ENCODE data around the gene DNAJC4. TPM values are rescaled to one million over a fixed set of nuclear protein-coding genes. Genes with fewer than 3 reads are reported as not detected.

Gene DNAJC4
- total and polyA plus RNA-seq, 9 of the 15 experiments (the other 6 are each of a cell fraction or from before 2014, with no cell fraction given), result 4.0 to 32.6 (median 19.9) TPM

GRCh38 chr11:64259533-64260067, 29.3 kb downstream of the DNAJC4 start (continued):
- TF ChIP-seq ZBTB7A (IDR thresholded peaks at IDR 0.05; ENCODE audit: borderline replicate concordance, control insufficient read depth, low read depth, low read length), result 0 out of 2 replicates have a peak, but pooled peaks have one; percentile 29

DNA sequence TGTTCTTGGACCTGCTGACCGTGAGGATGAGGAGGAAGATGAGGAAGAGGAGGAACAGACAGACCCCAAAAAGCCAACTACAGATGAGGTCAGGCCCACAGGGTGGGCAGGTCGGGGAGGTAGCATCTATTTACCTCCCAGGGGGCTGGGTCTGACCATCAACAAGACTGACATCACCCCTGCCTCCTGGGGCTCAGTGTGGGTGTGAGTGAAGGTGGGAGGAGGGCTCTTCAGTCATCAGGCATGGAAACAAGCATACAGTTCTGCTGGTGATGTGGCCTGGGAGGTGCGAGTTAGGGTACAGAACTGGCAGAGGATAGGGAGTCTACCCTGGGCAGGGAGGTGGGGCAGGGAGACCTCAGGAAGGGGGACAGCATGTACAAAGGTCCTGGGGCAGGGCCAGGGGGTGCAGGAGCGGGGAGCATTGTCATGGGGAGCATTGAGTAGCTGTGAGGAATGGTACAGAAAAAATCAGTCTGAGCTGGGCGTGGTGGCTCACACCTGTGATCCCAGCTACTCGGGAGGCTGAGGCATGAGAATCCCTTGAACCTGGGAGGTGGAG, 29.9 kb downstream of the DNAJC4 start:
- Histone ChIP-seq H3K36me3 (ENCODE audit: control insufficient read depth, insufficient read depth, low read length) (peaks cover 90% of the 10 kb centered on the region), H3K4me2 (ENCODE audit: insufficient read depth, low read length) (no peak overlapping the region), H3K4me1 (replicated peaks in 1 of 2; ENCODE audit: control insufficient read depth in 2 of 2, insufficient read depth in 2 of 2, low read length in 2 of 2) (peaks cover 0 to 51% of the 10 kb centered on the region in 2 experiments; a peak in 2 of 5 replicates), H3K9me3 (replicated peaks; ENCODE audit: control insufficient read depth, insufficient read depth, low read depth, low read length) (no peaks in the 10 kb centered on the region), H2AFZ (ENCODE audit: low read depth, low read length) (no peak overlapping the region), H3K9me1 (ENCODE audit: control insufficient read depth, insufficient read depth, low read length) (no peaks in the 10 kb centered on the region), H3K79me2 (ENCODE audit: control insufficient read depth, insufficient read depth, low read length) (no peaks in the 10 kb centered on the region), H3K27ac (ENCODE audit: extremely low read depth, low read depth, low read length) (no peak overlapping the region), H3K9ac (ENCODE audit: insufficient read depth in 1 of 2, low read depth in 2 of 2, low read length in 2 of 2) (no peak overlapping the region), H3K4me3 (no peak overlapping the region), H3K27me3 (ENCODE audit: control insufficient read depth in 2 of 2, insufficient read depth in 2 of 2, low read length in 2 of 2) (no peaks in the 10 kb centered on the region), H4K20me1 (replicated peaks; ENCODE audit: control insufficient read depth, insufficient read depth, low read length) (0 out of 2 replicates have a peak, but pooled peaks cover 4% of the 10 kb centered on the region)
- BruUV-seq (replicated peaks), result no TSS peak
- FAIRE-seq (no peak), DNase-seq (ENCODE audit: extremely low read depth in 1 of 4, low spot score in 3 of 4) (no peak), ATAC-seq (no peak)
- in situ Hi-C loops (cut with MboI), result no loop called here
- WGBS (ENCODE audit: insufficient coverage, low coverage, missing lambda C conversion rate), result 95% methylated on average over 6 of the region's 6 CpGs
- CTCF ChIA-PET (ENCODE audit: low intra/inter-chr PET ratio), result no interaction called here
- 0 out of 2 replicates have a peak, but pooled peaks have one; percentile 11 for TF ChIP-seq POLR2A (conservative IDR thresholded peaks at IDR 0.05)
- TF ChIP-seq XRCC4 (IDR thresholded peaks at IDR 0.05; ENCODE audit: extremely low read depth, insufficient read depth, insufficient read length), result no peak
- TF ChIP-seq EWSR1 (IDR thresholded peaks at IDR 0.05; ENCODE audit: borderline replicate concordance, low read depth, partially characterized antibody), result no peak
- TF ChIP-seq HDAC8 (tag; IDR thresholded peaks at IDR 0.05), result no peak
- no peak for TF ChIP-seq PRMT5 (CRISPR knock-in tag; IDR thresholded peaks at IDR 0.05)
- TF ChIP-seq RHOXF2B (CRISPR knock-in tag; conservative IDR thresholded peaks at IDR 0.05), result no peak
- TF ChIP-seq STAG1 (CRISPR knock-in tag; IDR thresholded peaks at IDR 0.05; ENCODE audit: borderline replicate concordance), result peak; percentile 13; the same call in 1 of the 2 replicates
- TF ChIP-seq NR2F6 (CRISPR knock-in tag; IDR thresholded peaks at IDR 0.05), result no peak
- no peak for TF ChIP-seq ZBTB8A (IDR thresholded peaks at IDR 0.05; ENCODE audit: partially characterized antibody)
- TF ChIP-seq DPF2 (IDR thresholded peaks at IDR 0.05), result no peak
- TF ChIP-seq, protein P1, sequence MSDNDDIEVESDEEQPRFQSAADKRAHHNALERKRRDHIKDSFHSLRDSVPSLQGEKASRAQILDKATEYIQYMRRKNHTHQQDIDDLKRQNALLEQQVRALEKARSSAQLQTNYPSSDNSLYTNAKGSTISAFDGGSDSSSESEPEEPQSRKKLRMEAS (CRISPR knock-in tag; IDR thresholded peaks at IDR 0.05), result no peak
- TF ChIP-seq NELFE (IDR thresholded peaks at IDR 0.05; ENCODE audit: insufficient read depth, insufficient read length), result no peak
- no peak for TF ChIP-seq ETS2 (tag; IDR thresholded peaks at IDR 0.05; ENCODE audit: borderline replicate concordance, poor library complexity, severe bottlenecking)
- TF ChIP-seq U2AF1 (optimal IDR thresholded peaks at IDR 0.05; ENCODE audit: low read depth, low read length), result no peak
- POLR2A ChIA-PET, result interaction anchor here (1.2 kb wide), 2 partner anchors 9 to 15 kb away, joined by 5 to 7 read pairs; partner anchors contain the start of gene PLCB3
- intact Hi-C loops (cut with micrococcal nuclease), result no loop called here
